Activated CD8-positive, alpha-beta memory T cell treated with anti-CD3 and anti-CD28 coated beads, Interleukin-2, amount 50 U/mL, for 1 hour (primary cell): Measurements from ENCODE around the gene TEX38.
A peak's percentile ranks its signal among the peaks of the same experiment; 100 is the strongest.
"Not testable (repeated sequence)": the region's sequence is repeated elsewhere in the genome, so short reads cannot be mapped to it uniquely, and the experiment has no call there.

Source experiments
- DNase-seq: peaks from one replicate; pipeline ENCODE4 v3.0.0-alpha.2; 2020; ENCODE audit errors: extremely low read depth

Gene TEX38

DNA sequence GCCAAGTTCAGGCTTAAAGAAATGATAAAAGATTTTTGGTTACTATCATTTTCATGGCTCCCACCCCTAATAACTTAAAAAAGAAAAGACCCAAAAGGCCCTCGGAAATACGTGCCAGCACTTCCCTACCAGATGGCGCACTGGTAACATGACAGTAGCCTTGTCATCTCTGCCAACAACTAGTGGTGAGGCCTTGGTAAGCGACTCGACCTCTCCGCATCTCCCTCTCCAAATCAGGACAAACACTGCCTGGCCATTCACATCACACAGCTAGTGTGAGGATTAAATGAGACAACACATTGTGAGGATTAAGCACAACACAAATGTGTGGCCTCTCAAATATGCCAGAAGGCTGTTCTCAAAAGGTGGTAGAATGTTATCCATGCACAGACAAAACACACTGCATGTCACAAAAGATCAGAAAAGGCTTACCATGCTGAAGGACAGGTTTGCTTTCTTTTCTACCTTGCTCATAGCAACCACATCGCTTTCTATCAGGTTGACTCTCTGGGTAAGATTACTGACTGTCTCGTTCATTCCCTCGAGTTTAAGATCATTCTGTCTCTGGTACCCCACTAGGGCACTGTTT, 16.4 kb downstream of the TEX38 start:
- DNase-seq: no peak

DNA sequence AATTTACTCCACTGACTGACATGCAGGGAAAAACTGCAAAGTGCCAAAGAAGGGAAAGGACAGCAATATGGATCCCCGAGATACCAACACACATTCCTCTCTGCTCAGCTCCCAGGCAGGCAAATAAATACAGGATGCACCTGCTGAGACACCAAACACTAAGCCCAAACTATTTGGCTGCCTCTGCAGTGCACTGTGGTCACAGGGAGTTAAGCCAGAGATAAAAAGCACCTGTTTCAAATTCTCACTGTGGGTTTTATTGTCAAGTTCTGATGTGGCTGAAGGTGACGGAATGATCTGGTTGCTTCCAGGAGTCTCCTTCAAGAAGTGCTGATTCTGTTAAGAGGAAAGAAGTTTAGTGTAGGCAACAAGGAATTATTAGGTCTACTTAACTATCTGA, 17.7 kb downstream of the TEX38 start:
- no peak for DNase-seq

DNA sequence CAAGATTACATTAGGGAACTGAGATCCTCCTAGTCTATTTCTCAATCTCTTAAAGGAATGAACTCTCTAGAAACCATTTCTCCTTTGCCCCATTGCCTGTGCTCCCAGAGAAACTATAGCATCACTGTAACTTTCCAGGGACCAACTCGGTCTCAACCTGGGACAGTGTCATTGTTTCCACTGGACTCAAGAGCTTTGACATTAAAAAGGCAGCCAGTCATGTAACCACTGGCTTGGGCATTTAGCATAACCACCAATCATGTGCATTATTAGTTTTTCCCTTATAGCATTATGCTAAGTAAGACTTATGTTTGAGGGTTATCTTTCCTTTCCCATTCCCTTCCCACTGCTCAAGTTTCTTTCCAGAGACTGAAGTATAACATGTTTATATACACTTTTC, 18.2 kb downstream of the TEX38 start:
- no peak for DNase-seq

DNA sequence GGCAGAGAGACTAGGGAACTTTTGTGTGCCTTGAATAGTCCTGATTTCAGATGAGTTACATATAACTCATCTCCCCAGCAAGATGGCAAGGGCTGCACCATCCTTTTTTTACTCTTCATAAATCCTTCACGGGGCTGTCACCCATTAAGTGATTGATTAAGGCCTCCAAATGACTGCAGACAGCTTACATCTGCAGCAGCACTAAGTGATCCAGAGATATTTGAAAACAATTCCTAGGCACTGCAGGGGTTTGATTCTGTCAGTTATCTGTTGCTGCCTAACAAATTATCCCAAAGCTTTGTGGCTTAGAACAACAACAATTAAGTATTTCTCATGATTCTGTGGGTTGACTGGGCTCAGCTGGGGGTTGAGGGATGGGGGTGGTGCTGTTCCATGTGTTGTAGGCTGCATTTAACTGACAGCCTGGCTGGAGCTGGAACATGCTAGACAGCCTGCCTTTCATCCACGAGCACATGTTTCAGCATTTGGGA, 19.3 kb downstream of the TEX38 start:
- DNase-seq: no peak

DNA sequence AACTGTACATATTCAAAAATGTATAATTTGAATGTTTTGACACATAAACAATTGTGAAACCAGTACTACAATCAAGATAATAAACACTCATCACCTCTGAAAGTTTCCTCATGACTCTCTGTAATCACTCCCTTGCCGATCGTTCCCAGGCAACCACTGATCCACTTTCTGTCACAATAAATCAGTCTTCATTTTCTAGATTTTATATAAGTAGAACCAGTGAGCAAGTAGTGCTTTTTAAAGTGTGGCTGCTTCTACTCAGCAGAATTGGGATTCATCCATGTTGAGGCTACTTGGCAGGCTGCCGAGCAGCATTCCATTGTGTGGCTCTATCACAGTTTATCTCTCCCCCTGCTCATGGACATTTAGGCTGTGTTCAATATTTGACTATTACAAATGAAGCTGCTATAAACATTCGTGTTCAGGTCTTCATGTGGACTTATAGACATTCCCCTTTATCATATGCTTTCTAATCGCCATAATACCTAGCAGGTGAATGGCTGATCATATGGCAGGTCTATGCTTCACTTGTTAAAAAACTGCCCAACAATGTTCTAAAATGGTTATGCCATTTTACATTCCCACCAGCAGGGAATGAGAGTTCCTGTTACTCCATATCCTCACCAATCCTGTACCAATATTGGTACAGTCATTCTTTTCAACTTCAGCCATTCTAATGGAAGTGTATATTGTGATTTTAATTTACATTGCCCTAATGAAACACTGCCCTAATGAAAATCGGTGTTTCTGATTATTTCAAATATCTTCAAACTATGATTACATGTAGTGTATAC, 20.5 kb downstream of the TEX38 start:
- DNase-seq: no peak

DNA sequence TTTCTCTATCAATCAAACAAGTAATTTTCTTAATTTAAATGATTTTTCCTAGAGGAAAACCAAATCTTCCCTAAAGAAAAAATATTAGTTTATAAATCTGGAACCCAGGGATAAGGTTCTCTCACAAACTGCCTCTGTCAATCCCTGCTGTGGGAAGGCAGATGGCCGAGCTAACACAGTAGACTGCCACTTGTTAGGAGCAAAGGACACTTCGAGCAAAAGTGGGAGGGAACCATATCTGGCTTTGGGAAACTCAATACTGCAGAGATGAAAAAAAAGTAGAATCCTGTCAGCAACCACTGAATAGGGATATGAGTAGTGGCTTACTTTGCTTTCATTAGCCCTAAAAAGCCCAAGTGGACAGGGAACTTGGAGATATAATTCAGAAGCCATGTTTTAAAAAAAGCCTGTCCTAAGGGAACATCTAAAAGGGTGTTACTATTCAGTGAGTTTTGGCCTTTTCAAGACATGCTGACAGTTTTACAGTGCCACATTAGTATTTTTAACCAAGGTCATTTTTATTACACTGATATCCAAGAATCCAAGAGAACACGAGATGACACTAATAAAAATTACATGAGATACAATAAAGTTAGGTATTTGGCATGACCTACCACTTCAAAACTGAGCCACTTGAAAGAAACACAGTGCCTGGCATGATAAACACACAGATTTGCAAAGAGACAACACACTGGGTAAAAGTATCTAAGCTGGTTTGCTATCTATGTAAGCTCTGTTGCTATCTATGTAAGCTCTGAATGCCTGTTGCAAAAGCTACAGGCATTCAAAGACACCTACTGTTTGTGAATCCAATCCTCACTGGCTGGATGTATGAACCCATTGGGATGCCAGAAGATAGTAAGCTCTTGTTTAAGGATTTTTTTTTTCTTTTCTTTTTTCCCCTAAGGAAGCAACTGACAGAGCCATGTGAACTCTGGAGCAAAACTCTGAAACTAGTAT, 21.4 kb downstream of the TEX38 start:
- no peak for DNase-seq

DNA sequence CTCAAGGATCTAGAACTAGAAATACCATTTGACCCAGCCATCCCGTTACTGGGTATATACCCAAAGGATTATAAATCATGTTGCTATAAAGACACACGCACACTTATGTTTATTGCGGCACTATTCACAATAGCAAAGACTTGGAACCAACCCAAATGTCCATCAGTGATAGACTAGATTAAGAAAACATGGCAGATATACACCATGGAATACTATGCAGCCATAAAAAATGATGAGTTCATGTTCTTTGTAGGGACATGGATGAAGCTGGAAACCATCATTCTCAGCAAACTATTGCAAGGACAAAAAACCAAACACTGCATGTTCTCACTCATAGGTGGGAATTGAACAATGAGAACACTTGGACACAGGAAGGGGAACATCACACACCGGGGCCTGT, 23.0 kb downstream of the TEX38 start:
- DNase-seq: not testable (repeated sequence)

DNA sequence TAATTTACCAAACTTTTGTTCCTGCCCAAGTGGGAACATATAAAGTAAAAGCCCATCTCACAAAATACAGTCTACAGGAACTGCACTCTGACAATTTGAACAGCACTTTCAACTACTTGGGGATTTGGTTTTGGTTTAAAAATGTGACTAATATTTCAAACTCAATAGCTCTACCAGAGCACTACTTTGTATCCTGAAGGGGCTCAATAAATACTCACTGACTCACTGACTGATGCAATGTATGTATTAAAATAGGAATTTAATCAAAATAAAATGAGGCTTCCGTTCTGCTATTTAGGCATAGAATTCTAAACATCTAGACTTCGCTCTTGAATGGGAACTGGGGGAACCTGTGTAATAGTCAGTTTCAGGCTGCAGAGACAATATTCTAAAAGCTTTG, 25.4 kb downstream of the TEX38 start:
- no peak for DNase-seq

DNA sequence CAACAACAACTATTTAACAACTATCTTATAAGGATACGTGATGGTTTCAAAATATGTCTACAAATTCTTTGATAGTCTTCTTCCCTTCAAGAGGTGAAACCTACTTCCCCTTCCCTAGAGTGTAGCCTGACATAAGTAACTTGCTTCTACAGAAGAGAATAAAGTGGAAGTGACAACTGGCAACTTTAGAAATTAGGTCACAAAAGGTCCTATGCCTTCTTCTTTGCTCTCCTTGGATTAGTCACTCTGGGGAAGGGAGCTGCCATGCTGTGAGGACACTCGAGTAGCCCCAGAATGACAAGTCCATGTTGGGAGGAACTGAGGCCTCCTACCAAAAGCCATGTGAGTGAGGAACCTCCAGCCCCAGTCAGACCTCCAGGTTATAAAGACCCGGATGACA, 28.0 kb downstream of the TEX38 start:
- DNase-seq: no peak

DNA sequence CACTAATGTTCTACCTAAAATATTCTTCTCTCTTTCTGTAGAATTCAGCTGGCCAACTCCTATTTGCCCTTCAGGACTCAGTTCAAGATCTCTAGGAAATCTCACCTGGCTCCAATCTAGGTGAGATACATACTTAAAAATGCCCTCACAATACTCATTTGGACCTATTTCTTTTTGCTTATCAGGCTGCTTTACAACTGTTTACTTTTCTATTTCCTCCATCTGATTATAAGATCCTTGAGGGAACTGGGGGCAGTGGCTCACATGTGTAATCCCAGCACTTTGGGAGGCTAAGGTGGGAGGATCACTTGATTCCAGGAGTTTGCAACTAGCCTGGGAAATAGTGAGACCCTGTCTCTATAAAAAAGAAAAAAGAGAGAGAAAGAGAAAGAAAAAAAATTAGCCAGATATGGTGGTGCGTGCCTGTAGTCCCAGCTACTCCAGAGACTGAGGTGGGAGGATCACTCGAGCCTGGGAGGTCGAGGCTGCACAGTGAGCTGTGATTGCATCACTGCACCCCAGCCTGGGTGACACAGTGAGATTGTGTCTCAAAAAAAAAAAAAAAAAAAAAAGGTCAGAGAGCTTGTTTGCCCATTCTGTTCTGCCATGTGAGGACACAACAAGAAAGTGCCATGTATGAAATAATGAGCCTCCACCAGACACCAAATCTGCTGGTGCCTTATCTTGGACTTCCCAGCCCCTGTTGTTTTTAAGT, 32.4 kb downstream of the TEX38 start:
- no peak for DNase-seq

DNA sequence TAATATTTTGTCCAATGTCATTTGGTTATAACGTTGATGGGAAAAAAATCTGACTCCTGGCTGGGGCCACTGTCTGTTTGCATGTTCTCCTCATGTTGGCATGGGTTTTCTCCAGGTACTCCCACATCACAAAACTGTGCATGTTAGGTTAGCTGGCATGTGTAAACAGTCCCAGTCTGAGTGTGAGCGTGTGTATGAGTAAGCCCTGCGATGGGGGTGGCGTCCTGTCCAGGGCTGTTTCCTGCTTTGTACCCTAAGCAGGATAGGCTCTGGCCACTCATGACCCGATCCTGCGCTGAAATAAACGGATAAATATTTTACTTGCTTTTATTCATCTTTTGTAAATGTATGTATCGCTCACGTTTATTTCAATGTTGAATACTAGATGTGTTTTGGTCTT, 33.8 kb downstream of the TEX38 start:
- DNase-seq: no peak

DNA sequence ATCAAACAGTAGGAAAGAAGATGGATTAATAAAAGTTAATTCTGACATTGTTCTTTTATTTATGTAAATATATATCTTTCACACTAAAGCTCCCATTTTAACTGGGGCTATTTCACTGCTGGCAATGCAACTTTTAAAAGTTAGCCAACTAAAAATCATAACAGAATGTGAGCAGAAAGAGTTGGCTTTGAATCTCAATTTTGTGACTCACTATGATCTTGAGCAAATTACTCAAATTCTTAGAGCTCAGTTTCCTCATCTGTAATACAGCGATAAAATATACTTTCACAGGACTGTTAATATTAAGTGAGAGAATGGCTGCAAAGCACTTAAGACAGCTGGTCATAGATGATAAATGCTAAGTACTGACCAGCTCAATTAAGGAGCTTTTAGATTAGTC, 36.5 kb downstream of the TEX38 start:
- no peak for DNase-seq

DNA sequence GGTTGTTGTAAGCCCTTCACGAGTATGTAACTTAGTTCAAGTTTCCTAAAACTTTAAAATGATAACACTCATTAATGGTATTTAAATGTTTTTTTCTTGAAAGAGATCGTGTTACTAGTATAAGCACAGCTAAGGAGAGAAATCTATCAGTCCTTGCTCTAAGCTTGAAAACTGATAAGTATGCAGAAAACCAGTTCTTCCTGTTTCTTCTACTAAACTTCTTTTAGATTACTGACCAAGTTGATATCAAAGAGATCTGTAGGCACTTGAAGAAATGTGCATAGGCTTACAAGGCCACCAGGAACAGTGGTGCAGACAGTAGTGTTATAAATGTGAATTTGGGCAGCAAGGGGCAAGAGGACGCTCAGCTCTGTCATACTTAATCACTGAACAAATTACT, 43.3 kb downstream of the TEX38 start:
- DNase-seq: no peak

DNA sequence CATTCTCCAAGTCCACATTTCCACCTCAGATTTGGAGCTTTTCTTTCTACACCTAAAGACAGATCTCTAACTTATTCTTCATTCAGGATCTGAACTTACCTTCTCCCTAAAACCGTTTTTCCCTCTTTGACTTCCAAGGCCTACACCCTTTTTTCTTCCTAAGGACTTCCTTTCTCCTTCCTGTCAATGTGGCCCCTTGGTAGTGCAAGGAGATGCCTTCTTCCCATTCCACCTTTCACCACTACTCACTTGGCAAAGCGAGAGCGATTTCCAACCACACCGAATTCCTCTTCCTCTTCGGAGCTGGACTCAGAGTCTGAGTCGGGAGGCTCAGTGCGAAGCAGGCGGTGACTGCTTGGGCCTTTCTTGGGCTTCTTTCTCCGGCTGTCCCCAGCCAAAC, 46.0 kb downstream of the TEX38 start:
- no peak for DNase-seq

DNA sequence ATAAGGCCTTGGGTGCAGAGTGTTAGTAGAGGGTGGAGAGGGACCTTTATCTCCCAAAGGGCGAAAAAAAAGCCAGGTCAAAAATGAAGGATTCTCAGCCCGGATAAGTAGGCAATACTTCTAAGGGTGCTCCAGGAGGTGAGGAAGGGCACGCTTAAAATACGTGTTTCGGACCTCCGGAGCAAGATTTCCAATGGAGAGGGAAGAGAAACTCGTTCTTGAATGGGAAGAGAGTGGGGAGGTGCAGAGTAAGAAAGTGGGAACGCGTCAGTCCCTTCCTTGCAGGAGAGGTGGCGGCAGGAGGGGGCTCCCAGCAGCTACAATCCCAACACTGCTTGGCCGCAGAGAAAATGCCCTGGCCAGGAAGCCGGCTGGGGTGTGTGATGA, 46.7 kb downstream of the TEX38 start:
- no peak for DNase-seq

DNA sequence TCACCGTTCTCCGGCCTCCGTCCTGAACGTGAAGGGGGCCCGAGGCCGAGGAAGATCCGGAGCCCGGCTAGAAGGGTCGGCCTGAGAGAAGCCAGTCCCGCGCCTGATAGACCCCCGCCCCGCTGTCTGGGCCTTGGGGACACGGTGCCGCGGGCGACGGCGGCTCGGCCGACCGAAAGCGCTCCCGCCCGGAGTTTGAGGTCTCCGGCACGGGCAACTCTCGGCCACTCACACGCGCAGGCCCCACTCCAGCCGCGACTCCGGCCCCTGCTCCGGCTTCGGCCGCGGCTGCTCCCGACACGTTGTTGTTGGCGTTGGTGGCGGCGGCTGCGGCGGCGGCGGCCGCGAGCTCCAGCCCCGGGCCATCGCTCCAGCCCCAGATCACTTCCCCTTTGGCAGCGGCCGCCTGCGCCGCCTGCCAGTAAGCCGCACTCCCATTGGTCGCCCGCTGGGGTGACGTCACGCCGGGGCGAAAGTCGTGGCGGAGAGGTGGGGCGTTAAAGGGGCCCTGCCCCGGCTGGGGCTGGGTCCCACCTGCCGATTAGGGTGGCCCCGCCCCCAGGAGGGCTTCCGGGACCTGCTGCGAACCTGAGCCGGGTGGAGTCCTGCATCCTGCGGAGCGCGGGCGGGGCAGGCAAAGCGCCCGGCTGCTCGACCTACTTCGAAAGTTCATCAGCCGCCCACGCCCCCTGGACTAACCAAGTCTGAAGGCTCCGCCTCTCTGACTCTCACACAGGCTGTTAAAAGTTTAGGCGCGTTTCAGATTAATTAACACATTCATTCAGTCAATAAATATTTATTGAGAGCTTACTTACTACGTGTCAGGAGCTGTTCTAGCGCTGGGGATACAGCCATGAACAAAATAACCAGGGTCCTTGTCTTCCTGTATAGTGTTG, 47.3 kb downstream of the TEX38 start, which contains the start of gene EFCAB14:
Gene EFCAB14, minus strand, starts transcription at position 388 of the 896 bp plus-strand sequence. CDS start 1,027 bp downstream, outside the sequence.
- DNase-seq: peak; percentile 90

DNA sequence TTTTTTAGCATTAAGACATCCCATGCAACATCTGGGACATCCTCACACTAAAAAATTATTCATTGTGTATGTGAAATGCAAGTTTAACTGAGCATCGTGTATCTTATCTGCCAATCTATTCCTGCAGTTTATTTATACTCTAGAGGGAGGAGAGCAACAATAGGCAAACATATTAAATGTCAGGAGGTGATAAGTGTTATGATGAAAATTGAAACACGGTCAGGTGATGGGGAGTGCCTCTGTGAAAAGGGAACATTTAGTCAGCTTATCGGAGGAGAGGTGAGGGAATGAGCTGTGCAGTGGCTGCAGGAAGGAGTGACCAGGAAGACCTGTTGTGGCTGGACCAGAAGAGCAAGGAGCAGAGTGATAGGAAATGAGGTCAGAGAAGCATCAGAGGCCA, 48.0 kb downstream of the TEX38 start:
- no peak for DNase-seq

DNA sequence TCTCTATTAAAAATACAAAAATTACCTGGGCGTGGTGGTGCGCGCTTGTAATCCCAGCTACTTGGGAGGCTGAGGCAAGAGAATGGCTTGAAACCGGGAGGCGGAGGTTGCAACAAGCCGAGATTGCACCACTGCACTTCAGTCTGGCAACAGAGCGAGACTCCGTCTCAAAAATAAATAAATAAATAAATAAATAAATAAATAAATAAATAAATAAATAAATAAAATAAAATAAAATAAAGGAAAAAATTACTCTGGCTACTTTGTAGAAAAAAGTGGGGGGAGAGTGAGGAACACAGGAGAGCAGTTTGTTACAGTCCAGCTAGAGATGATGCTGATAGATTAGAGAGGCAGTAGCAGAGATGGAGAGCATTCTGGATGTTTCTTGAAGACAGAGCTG, 48.7 kb downstream of the TEX38 start:
- not testable (repeated sequence) for DNase-seq

DNA sequence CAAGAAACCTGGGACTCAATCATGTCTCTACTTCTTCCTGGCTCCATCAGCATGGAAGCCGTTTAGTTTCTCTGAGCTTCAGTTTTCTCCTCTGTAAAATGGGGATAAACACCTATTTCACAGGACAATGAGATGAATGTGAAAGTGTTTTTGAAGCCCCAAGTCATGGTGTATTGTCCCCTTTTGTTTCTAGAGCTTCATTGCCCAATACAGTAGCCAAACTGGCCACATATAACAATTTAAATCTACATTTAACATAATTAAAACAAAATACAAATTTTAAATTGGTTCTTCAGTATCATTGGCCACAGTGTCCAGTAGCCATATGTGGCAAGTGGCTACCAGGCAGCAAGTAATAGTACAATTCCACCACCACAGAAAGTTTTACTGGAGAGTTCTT, 49.5 kb downstream of the TEX38 start:
- no peak for DNase-seq

DNA sequence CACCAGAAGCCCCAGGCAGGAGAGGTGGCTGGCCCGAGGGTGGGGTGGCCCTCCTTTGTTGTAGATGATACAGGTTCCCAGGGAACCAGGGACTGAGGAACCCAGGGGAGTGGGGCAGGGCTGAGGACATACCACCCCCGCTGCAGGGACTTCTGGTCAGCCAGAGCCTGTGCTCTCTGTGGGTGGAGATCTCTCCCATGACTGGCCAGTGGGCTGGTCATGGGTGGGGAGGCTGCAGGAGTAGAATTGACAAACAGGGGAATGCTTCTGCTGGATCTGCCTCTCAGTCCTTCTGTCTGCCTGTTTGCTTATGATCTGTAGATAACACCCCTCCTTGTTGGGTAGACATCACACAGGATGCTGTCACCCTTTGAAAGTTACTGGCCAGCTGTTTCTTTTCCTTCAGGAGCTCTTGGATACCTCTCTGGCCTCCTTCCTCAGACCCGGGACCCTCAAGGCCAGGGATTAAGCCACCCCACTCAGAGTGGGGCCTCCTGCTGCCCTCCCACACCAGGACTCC, 50.1 kb downstream of the TEX38 start:
- no peak for DNase-seq
